OCI-LY7 (cell line): ENCODE measurements around the gene KRT17. TPM values are rescaled to one million over a fixed set of nuclear protein-coding genes. Genes with fewer than 3 reads are reported as not detected.

Experiments
- BruUV-seq: library from RNA; stranded (reverse); fragments of 400-500 nt; replicated peaks from 2 replicates; lab custom pipeline; 2021; lab: Mats Ljungman, UMichigan
- CTCF ChIA-PET: fragments of 300-600 bp; sonication (Branson Sonifier 250); formaldehyde crosslinking; loops from one replicate; lab custom pipeline; 2022; ENCODE audit warnings: antibody characterized with exemption; ENCODE audit not compliant: unreplicated experiment; lab: Charles Lee
- POLR2A ChIA-PET: fragments of 300-600 bp; sonication (Branson Sonifier 250); formaldehyde crosslinking; loops from one replicate; lab custom pipeline; 2022; ENCODE audit warnings: antibody characterized with exemption; lab: Charles Lee
- DNase-seq: peaks from one replicate; pipeline ENCODE4 v3.0.0-alpha.2; 2015; ENCODE audit warnings: low spot score
- H2AFZ ChIP-seq: fragments of 200-600 bp; sonication (generic), shearing (Covaris generic); 2 replicates; pipeline ENCODE4 v1.6.1; 2014; ENCODE audit warnings: mild to moderate bottlenecking, antibody characterized with exemption, low read length, moderate library complexity
- H3K27ac ChIP-seq: fragments of 200-600 bp; sonication (generic); 2 replicates; pipeline ENCODE4 v1.5.1; 2014; ENCODE audit warnings: mixed run types, low read depth, mild to moderate bottlenecking, moderate library complexity, low read length, inconsistent platforms; ENCODE audit not compliant: poor library complexity, severe bottlenecking
- H3K36me3 ChIP-seq: fragments of 200-600 bp; sonication (generic); 2 replicates; pipeline ENCODE4 v1.6.1; 2014; ENCODE audit warnings: mild to moderate bottlenecking, antibody characterized with exemption, low read length, moderate library complexity, mixed read lengths; ENCODE audit not compliant: insufficient read depth
- H3K4me1 ChIP-seq: fragments of 200-600 bp; sonication (generic); 2 replicates; pipeline ENCODE4 v1.5.1; 2014; ENCODE audit warnings: mild to moderate bottlenecking, low read length; ENCODE audit not compliant: insufficient read depth, poor library complexity, severe bottlenecking
- H3K4me2 ChIP-seq: fragments of 200-600 bp; sonication (generic); 2 replicates; pipeline ENCODE4 v1.6.1; 2014; ENCODE audit warnings: mild to moderate bottlenecking, low read length
- H3K4me3 ChIP-seq: fragments of 200-600 bp; sonication (generic); 2 replicates; pipeline ENCODE4 v1.5.1; 2014; ENCODE audit warnings: mild to moderate bottlenecking, low read depth, low read length; ENCODE audit not compliant: poor library complexity, severe bottlenecking
- H3K79me2 ChIP-seq: fragments of 200-600 bp; sonication (generic); 2 replicates; pipeline ENCODE4 v1.6.1; 2016; ENCODE audit warnings: low read depth, mild to moderate bottlenecking, low read length, moderate library complexity, mixed read lengths; ENCODE audit not compliant: insufficient read depth
- H3K9me2 ChIP-seq: fragments of 200-600 bp; sonication (generic); 2 replicates; pipeline ENCODE4 v1.6.1; 2016; ENCODE audit warnings: mild to moderate bottlenecking, low read length, mixed read lengths; ENCODE audit not compliant: insufficient read depth
- H3K9me3 ChIP-seq: fragments of 200-600 bp; sonication (generic); 2 replicates; pipeline ENCODE4 v1.6.1; 2014; ENCODE audit warnings: mild to moderate bottlenecking, mixed run types, low read length, mixed read lengths
- H4K20me1 ChIP-seq: fragments of 200-600 bp; sonication (generic); 2 replicates; pipeline ENCODE4 v1.6.1; 2014; ENCODE audit warnings: mild to moderate bottlenecking, antibody characterized with exemption, low read length, moderate library complexity, mixed read lengths; ENCODE audit not compliant: insufficient read depth
- CTCF ChIP-seq: fragments of 200-600 bp; sonication (generic); conservative IDR thresholded peaks from 2 replicates; pipeline ENCODE4 v1.5.1; 2014; ENCODE audit warnings: mild to moderate bottlenecking, antibody characterized with exemption, low read length, moderate library complexity, mixed read lengths
- EZH2phosphoT487 ChIP-seq: fragments of 200-600 bp; sonication (generic); IDR thresholded peaks from 2 replicates; pipeline ENCODE4 v1.6.1; 2018; ENCODE audit warnings: low read depth, borderline replicate concordance, mild to moderate bottlenecking, mixed run types, antibody characterized with exemption, low read length, moderate library complexity, mixed read lengths
- intact Hi-C: fragments of 100-400 bp; cut with micrococcal nuclease; formaldehyde crosslinking; loops from one replicate; pipeline ENCODE4 v1.10.0; 2022; ENCODE audit not compliant: unreplicated experiment
- total RNA-seq, 2 experiments: library from RNA; depleted of rRNA in 1 of 2; stranded (reverse); fragments of >200 nt in 1 of 2; shearing (Covaris generic) in 1 of 2; gene quantifications; 2 replicates each; pipeline ENCODE4 v1.2.3, GENCODE V29; 2014 to 2022

KRT17 gene
- total RNA-seq, 2 experiments from 2014 or later, result 2.1 TPM; not detected in 1

GRCh38 chr17:41664587-41665565 is 40.5 kb upstream of the KRT17 start:
- Histone ChIP-seq H3K9me2 (no peaks in the 10 kb centered on the region), H3K79me2 (no peaks in the 10 kb centered on the region), H3K4me3 (peak overlapping the region; percentile 62), H4K20me1 (no peaks in the 10 kb centered on the region), H3K36me3 (no peaks in the 10 kb centered on the region), H3K4me1 (peaks cover 31% of the 10 kb centered on the region), H3K9me3 (no peaks in the 10 kb centered on the region), H3K27ac (no peak overlapping the region), H2AFZ (peak overlapping the region; percentile 96; the same call in 1 of the 2 replicates), H3K4me2 (peak overlapping the region; percentile 82)
- ChIA-PET CTCF (interaction anchor here (0.5 to 2.3 kb wide), 5 partner anchors 16 to 85 kb away, joined by 3 to 26 read pairs (median 3); partner anchors contain the start of gene EIF1), POLR2A (interaction anchor here (0.6 to 2.8 kb wide), 7 partner anchors 14 to 874 kb away, joined by 4 to 13 read pairs (median 5); partner anchors contain the start of gene EIF1)
- DNase-seq, result no peak
- intact Hi-C loops, result loop anchor here (5.0 to 10.0 kb wide), 4 partner anchors 178 to 863 kb away; partner anchors contain the start of gene KRT36
- TF ChIP-seq CTCF, result no peak
- TF ChIP-seq EZH2phosphoT487, result no peak
- BruUV-seq, result no TSS peak

DNA sequence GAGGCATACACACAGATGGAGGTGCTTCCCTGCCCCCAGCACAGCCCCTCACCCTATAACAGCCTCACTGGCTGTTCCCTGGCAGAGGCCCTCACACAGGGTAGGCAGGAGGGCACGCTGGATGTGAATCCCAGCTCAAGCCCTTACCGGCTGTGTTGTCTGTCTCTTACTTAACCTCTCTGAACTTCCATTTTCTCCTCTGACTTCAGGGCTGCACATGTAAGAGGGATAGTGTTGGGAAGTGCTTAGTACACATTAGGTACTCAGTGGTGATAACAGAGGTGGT is 39.7 kb upstream of the KRT17 start:
- Histone ChIP-seq H3K9me2 (no peaks in the 10 kb centered on the region), H3K4me2 (no peak overlapping the region), H3K27ac (no peak overlapping the region), H3K4me1 (peaks cover 31% of the 10 kb centered on the region), H2AFZ (no peak overlapping the region), H3K36me3 (no peaks in the 10 kb centered on the region), H3K79me2 (no peaks in the 10 kb centered on the region), H3K4me3 (no peak overlapping the region), H4K20me1 (no peaks in the 10 kb centered on the region), H3K9me3 (no peaks in the 10 kb centered on the region)
- BruUV-seq, result no TSS peak
- no peak for DNase-seq
- TF ChIP-seq CTCF, result no peak
- no peak for TF ChIP-seq EZH2phosphoT487
- CTCF ChIA-PET, result interaction anchor here (2.1 kb wide), 1 partner anchor 15 kb away, joined by 26 read pairs; no protein-coding TSS in a partner anchor
- intact Hi-C loops, result loop anchor here (5.0 to 10.0 kb wide), 4 partner anchors 177 to 862 kb away; partner anchors contain the start of gene KRT36
- POLR2A ChIA-PET, result interaction anchor here (0.6 kb wide), 1 partner anchor 873 kb away, joined by 4 read pairs; no protein-coding TSS in a partner anchor
